ENCODE measurements around the gene VAC14.
"Not testable (repeated sequence)": the region's sequence is repeated elsewhere in the genome, so short reads cannot be mapped to it uniquely, and the experiment has no call there.

VAC14 gene

DNA sequence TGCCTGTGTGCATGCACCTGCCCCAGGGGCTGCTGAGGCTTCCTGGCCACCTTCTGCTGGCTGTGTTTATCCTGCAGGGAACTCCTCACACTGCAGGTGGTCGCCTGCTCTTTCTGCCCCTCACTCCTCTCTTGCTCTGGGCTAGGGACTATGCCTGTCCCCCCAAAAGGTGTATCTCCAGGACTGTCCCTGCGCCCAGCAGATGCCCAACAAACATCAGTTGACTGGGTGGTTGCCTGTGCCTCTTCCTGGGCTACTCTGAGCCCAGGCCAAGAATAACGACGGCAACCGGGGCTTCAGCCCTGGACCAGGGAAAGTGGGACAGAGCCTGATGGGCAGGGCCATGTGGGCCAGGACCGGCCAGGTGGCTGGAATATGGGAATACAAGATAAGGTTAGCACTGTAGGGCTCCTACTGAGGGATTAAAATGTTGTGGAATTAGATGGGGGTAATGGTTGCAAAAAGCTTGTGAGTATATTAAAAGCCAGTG, 55.4 kb downstream of the VAC14 start:
- Mint-ChIP-seq H3K27ac (peak overlapping the region; percentile 89), H3K4me3 (no peak overlapping the region), H3K9me3 (peaks cover 4% of the 10 kb centered on the region), H3K27me3 (no peaks in the 10 kb centered on the region), H3K4me1 (peaks cover 38% of the 10 kb centered on the region), H3K36me3 (peaks cover 65% of the 10 kb centered on the region)
- ATAC-seq: no peak

- peaks cover 42% of the 10 kb centered on the region for H3K4me1 Mint-ChIP-seq
- no peak overlapping the region for H3K27ac Mint-ChIP-seq
- H3K9me3 Mint-ChIP-seq: peaks cover 4% of the 10 kb centered on the region
- no peaks in the 10 kb centered on the region for H3K27me3 Mint-ChIP-seq
- H3K36me3 Mint-ChIP-seq: peaks cover 64% of the 10 kb centered on the region
- no peak overlapping the region for H3K4me3 Mint-ChIP-seq
- no peak for ATAC-seq
Measured at GRCh38 chr16:70744366-70744765, 56.6 kb downstream of the VAC14 start.

GRCh38 chr16:70743791-70744190, 57.2 kb downstream of the VAC14 start:
- Mint-ChIP-seq H3K36me3 (peaks cover 64% of the 10 kb centered on the region), H3K4me3 (no peak overlapping the region), H3K27me3 (no peaks in the 10 kb centered on the region), H3K27ac (no peak overlapping the region), H3K4me1 (peaks cover 43% of the 10 kb centered on the region), H3K9me3 (peaks cover 4% of the 10 kb centered on the region)
- no peak for ATAC-seq

DNA sequence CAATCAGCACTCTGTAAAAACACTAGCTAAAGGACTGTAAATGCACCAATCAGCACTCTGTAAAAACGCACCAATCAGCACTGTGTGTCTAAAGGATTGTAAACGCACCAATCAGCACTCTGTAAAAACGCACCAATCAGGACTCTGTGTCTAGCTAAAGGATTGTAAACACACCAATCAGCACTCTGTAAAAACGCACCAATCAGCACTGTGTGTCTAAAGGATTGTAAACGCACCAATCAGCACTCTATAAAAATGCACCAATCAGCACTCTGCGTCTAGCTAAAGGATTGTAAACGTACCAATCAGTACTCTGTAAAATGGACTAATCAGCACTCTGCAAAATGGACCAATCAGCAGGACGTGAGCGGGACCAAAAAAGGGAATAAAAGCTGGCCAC, 58.0 kb downstream of the VAC14 start:
- Mint-ChIP-seq H3K4me1 (peaks cover 43% of the 10 kb centered on the region), H3K36me3 (peaks cover 64% of the 10 kb centered on the region)
- H3K9me3 Mint-ChIP-seq, H3K27ac Mint-ChIP-seq, H3K4me3 Mint-ChIP-seq, H3K27me3 Mint-ChIP-seq, ATAC-seq: not testable (repeated sequence)

DNA sequence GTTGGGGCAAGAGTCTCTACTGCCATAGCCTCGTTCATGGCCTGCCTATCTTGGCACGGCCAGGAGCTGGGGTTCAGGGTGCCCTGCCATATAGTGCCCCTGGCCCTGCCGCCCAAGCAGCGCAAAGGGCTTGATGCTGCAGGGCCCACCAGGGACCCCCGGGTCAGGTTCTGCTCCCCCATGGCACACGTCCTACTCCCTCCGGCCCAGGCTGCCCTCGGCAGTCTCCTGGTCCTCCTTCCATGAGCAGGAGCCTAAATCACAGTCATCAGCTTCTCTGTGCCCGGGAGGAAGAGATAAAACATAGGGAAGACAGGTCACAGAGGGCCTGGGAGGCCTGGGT, 59.2 kb downstream of the VAC14 start:
- Mint-ChIP-seq H3K9me3 (peaks cover 4% of the 10 kb centered on the region), H3K36me3 (peaks cover 68% of the 10 kb centered on the region), H3K27me3 (no peaks in the 10 kb centered on the region), H3K4me1 (peaks cover 44% of the 10 kb centered on the region), H3K4me3 (no peak overlapping the region), H3K27ac (no peak overlapping the region)
- no peak for ATAC-seq

DNA sequence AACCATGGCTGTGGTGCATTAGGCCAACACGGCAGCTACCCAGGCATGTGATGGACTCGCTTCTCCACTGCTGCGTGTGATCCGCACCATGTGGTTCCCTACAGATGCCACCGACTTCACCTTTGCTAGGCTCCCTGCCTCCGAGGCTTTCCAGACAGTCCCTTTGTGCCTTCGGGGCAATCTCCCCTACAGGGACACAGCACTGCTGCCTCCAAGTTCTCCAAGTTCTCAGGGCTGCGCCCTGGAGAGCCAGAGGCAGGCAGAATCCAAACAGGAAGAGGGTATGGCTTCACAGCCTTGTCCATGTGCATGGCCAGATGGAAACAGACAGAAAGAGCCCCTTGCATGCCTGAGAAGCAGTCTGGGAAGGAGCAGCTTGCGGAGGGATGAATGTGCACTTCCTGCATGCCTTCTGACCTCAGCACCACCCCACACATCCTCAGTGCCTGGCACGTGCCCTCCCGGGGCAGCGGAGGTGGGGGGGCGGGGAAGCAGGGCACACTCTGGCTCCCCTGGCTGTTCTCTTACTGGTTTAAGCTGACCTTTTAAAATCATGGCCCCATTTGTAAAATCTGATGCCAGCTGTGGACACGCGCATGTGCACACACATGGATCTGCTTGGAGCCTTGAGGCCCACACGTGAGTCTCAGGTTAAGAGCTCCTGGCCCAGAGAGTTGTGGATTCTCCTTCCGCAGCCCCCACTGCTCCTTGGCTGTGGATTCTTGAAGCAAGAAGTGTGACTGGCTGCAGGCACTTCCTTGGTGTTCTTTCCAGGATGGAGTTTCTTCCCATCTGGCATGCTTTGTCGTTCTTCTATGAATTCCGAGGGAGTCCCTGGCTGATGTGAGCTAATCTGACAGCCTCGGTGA, 59.8 kb downstream of the VAC14 start:
- no peaks in the 10 kb centered on the region for H3K27me3 Mint-ChIP-seq
- peaks cover 4% of the 10 kb centered on the region for H3K9me3 Mint-ChIP-seq
- H3K4me3 Mint-ChIP-seq: no peak overlapping the region
- ATAC-seq: no peak
- H3K27ac Mint-ChIP-seq: peak overlapping the region; percentile 55
- H3K4me1 Mint-ChIP-seq: peaks cover 38% of the 10 kb centered on the region
- peaks cover 64% of the 10 kb centered on the region for H3K36me3 Mint-ChIP-seq

- Mint-ChIP-seq H3K4me1 (peaks cover 36% of the 10 kb centered on the region), H3K9me3 (peaks cover 4% of the 10 kb centered on the region), H3K27ac (peak overlapping the region; percentile 55), H3K36me3 (peaks cover 65% of the 10 kb centered on the region), H3K4me3 (no peak overlapping the region), H3K27me3 (no peaks in the 10 kb centered on the region)
- no peak for ATAC-seq
Measured at GRCh38 chr16:70740174-70740913, 60.6 kb downstream of the VAC14 start.

- peaks cover 36% of the 10 kb centered on the region for H3K4me1 Mint-ChIP-seq
- no peak overlapping the region for H3K4me3 Mint-ChIP-seq
Measured at GRCh38 chr16:70739389-70739788, 61.6 kb downstream of the VAC14 start.

GRCh38 chr16:70738083-70738977, 62.6 kb downstream of the VAC14 start:
- Mint-ChIP-seq H3K9me3 (peaks cover under 1% of the 10 kb centered on the region), H3K27ac (peak overlapping the region; percentile 93), H3K4me1 (peaks cover 36% of the 10 kb centered on the region), H3K4me3 (peak overlapping the region; percentile 27), H3K27me3 (no peaks in the 10 kb centered on the region), H3K36me3 (peaks cover 65% of the 10 kb centered on the region)
- ATAC-seq: no peak

More at GRCh38 chr16:70739389-70739788, 61.6 kb downstream of the VAC14 start:
- ATAC-seq: no peak
- H3K27ac Mint-ChIP-seq: peak overlapping the region; percentile 93
- H3K36me3 Mint-ChIP-seq: peaks cover 70% of the 10 kb centered on the region
- no peaks in the 10 kb centered on the region for H3K27me3 Mint-ChIP-seq
- peaks cover 4% of the 10 kb centered on the region for H3K9me3 Mint-ChIP-seq

DNA sequence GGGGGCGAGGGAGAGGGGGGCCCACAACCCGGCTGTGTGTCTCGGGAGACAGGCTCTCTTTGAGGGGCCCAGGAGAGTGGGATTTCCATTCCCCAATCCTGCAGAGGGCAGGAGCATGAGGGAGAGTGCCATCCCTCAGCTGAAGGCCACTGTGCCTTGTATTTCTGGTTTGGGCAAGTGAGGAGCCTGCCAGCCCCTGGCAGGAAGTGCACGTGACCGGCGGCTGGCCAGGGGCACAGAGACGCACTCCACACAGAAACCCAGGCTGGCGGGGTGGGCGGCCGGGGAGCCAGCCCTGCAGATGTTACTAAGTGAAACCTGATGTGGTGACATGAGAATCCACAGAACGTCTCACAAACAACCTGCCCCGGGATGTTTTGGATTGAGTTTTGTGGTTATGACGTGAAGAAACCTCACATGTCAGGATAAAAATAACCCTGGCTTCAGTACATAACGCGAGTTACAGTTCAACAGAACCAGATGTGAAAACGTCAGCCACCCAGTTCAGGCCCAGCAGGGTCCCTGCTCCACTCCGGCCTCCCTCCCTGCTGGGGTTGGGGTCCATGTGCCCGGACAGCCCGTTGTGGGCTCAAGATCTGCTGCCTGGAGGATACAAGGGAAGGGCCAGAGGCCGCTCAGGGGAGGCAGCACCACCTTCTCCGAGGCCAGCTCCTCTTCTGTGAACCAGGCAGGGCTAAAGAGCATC, 63.4 kb downstream of the VAC14 start:
- Mint-ChIP-seq H3K9me3 (no peaks in the 10 kb centered on the region), H3K4me1 (peaks cover 36% of the 10 kb centered on the region), H3K36me3 (peaks cover 63% of the 10 kb centered on the region), H3K4me3 (peak overlapping the region; percentile 27), H3K27ac (peak overlapping the region; percentile 93), H3K27me3 (no peaks in the 10 kb centered on the region)
- peak; percentile 93 for ATAC-seq

DNA sequence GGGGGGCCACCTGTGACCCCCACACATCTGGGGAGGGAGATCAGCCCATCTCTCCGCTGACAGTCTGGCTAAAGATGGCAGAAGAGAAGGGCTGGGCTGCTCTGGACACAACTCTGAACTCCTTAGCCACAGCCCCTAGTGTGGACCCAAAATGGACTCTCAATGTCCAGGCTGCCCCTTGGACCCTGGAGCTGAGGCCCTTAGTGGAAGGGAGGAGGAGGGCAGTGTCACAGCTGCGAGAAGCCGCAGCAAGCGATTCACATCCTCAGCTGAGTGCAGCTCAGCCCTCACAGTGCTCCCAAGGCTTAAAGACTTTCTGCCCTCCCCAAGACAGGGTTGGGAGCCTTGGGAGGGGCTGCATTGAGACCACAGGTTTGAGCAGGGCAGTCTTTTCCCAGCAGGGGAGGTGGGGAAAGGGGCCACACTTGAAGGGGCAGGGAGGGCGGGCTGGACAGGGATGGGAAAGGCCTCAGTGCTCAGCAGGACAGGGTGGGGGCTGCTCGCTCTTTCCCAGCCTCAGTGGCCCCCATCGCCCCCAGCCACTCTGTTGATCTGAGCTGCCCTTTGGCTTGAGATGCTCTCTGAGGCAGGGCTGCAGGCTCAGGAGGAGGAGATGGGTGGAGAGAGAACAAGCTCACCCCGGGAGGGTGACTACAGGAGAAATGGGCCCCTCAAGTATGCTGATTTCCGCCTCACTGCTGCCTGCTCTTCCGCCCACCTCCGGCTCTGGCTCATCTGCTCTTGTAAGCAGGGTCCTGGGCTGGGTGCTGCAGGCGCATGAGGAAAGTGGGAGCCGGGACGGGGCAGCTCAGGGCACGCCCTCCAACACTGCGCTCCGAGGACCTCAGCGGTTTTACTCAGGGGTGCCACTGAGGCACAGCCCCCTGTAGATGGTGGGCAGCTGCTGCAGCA, 64.2 kb downstream of the VAC14 start:
- Mint-ChIP-seq H3K27me3 (no peaks in the 10 kb centered on the region), H3K27ac (peak overlapping the region; percentile 93), H3K4me3 (no peak overlapping the region), H3K4me1 (peaks cover 36% of the 10 kb centered on the region), H3K9me3 (no peaks in the 10 kb centered on the region), H3K36me3 (peaks cover 66% of the 10 kb centered on the region)
- peak; percentile 13 for ATAC-seq

- peaks cover 62% of the 10 kb centered on the region for H3K36me3 Mint-ChIP-seq
- H3K4me3 Mint-ChIP-seq: no peak overlapping the region
- H3K4me1 Mint-ChIP-seq: peaks cover 28% of the 10 kb centered on the region
- no peak for ATAC-seq
- no peaks in the 10 kb centered on the region for H3K9me3 Mint-ChIP-seq
- H3K27ac Mint-ChIP-seq: no peak overlapping the region
- no peaks in the 10 kb centered on the region for H3K27me3 Mint-ChIP-seq
Measured at GRCh38 chr16:70735141-70735979, 65.6 kb downstream of the VAC14 start.

DNA sequence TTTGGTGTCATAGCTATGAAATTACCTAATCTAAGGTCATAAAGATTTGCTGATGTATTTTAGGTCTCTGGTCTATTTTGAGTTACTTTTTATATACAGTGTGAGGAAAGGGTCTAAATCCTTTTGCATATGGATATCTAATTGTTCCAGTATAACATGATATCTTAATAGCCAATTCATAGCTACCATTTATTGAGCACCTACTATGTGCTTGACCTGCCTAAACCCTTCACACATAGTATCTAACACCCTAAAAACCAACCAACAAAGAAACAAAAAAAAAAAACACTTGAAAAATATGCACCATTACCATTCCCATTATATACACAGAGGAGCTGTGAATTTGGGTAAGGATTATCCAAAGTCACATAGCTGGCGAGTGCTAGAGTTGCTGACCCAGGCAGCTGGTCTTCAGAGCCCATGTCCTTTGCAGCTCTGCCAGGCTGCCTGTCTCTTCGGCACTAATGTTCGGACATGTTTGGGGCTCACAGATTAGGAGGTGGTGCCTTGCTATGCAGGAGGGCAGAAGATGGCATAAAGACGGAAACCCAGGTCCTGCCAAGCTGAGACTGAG, 66.3 kb downstream of the VAC14 start:
- no peak for ATAC-seq
- Mint-ChIP-seq H3K27me3 (no peaks in the 10 kb centered on the region), H3K36me3 (peaks cover 68% of the 10 kb centered on the region), H3K4me3 (no peak overlapping the region), H3K9me3 (no peaks in the 10 kb centered on the region), H3K27ac (no peak overlapping the region), H3K4me1 (peaks cover 27% of the 10 kb centered on the region)
